Measurements from ENCODE around the gene ABHD17A.

The ABHD17A gene

DNA sequence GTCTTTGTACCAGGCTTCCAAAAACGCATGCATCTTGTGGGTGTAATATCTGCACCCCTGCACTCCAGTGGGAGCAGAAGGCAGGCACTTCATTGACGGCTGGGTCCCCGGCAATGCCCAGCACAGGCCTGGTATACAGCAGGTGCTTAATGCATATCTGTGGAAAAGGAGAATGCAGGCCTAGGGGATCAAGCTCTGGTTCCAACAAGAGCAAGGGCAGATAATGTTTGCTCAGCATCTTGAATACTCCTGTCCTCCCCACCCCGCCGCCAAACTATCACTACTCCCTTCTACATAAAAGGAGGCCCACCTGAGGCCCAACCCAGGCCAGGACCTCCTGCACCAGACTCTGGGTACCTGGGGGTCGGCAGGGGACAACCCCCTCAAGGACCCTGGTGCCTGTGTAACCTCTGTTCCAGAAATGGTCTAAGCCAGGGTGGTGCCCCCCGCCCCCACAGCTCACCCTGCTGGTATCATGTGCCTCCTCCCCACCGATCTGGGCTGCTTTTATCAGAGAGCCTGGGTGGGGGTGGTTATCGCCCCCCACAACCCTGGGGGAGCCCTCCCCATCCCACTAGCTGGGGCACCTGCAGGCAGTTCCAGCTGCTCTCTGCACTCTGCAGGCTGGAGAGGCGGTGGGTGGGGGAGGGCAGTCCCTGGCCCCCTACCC lies 26.7 kb downstream of the ABHD17A start:
- TF ChIP-seq, protein P1, sequence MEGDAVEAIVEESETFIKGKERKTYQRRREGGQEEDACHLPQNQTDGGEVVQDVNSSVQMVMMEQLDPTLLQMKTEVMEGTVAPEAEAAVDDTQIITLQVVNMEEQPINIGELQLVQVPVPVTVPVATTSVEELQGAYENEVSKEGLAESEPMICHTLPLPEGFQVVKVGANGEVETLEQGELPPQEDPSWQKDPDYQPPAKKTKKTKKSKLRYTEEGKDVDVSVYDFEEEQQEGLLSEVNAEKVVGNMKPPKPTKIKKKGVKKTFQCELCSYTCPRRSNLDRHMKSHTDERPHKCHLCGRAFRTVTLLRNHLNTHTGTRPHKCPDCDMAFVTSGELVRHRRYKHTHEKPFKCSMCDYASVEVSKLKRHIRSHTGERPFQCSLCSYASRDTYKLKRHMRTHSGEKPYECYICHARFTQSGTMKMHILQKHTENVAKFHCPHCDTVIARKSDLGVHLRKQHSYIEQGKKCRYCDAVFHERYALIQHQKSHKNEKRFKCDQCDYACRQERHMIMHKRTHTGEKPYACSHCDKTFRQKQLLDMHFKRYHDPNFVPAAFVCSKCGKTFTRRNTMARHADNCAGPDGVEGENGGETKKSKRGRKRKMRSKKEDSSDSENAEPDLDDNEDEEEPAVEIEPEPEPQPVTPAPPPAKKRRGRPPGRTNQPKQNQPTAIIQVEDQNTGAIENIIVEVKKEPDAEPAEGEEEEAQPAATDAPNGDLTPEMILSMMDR (IDR thresholded peaks at IDR 0.05), result no peak
- no peak overlapping the region for H3K4me3 ChIP-seq
- H3K27ac ChIP-seq, result peak overlapping the region in 1 of 2 donors; percentile 90
- DNase-seq (ENCODE audit: low spot score), result no peak

DNA sequence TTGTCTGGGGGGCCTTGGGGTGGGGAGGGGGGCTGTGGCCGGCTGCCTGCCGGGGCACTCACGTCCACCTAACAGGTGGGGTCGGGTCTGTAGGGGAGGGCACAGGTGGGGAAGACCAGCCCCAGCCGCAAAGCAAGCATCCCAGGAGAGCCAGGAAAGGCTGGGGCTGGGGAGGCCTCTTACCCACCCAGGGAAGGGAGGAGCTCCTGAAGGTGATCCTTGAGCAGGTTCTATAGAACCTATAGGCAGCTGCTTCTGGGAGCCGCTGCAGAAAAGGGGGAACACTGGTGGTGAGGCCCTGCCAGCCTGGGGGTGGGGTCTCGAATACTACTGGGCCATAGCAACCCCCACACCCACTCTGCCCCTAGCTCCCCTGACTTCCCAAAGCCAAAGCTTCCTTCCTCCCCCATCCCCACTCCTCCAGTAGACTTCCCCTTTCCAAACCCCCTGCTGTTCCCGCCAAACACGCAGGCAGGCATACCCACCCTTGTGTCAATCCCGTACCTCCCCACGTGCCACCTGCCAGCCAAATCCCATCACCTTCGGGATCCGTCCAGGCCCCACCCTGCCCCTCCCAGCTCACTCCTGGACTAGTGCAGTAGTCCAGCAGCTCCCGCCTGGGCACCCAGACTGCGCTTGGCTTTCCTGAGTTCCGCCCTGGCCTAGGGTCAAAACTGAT lies 27.5 kb downstream of the ABHD17A start:
- TF ChIP-seq, protein P1 (IDR thresholded peaks at IDR 0.05), result no peak
- peak overlapping the region; percentile 3 to 90 for H3K27ac ChIP-seq
- DNase-seq (ENCODE audit: low spot score), result no peak
- peak overlapping the region; percentile 66 for H3K4me3 ChIP-seq

DNA sequence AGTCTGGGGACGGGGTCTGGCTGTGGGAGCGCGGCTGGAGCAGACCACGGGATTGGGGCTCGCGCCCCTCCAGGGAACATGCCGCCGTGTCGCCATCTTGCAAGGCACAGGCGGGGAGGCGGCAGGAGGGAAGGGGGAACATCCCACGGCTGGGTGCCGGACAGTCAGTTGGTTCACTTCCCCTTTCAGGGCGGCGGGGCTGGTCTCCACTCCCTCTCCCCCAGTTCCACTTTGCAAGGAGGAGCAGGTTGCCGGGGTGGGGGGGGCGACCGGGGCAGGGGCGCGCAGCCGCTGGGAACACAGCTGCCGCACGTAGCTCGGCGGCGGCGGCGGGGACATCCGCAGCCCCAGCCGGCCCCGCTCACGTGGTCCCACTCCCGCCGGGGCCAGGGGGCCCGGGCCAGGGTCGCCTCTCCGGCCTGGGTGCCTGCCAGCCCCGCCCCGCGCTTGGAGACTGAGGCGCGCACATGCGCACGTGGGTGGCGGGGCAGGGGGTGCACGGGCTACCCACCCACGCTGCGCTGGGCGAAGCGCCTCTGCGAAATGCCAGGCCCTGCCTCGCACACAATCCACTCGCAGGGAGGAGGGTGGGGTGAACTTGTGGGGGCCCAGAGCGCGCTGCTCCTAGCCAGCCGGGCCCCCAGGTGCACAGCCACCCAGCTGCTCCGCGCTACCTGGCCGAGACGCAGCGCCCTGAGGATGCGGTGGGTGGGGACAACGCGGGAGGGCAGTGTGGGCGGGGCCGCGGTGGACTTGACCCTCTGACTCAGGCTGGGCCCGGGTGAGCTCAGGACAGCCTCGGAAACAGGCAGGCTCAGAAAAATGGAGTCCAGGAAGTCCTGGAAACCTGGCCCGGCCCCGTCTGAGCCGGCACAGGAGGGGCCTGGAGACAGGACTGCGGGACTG lies 28.3 kb downstream of the ABHD17A start:
- TF ChIP-seq, protein P1 (IDR thresholded peaks at IDR 0.05), result no peak
- Histone ChIP-seq H3K27ac (peak overlapping the region; percentile 3 to 90), H3K4me3 (peak overlapping the region; percentile 66)
- no peak for DNase-seq (ENCODE audit: low spot score)

- DNase-seq (ENCODE audit: low spot score), result no peak
- Histone ChIP-seq H3K27ac (peak overlapping the region; percentile 14 to 90), H3K4me3 (peak overlapping the region; percentile 66)
- TF ChIP-seq, protein P1 (IDR thresholded peaks at IDR 0.05), result no peak
These were observed 29.0 kb downstream of the ABHD17A start for GRCh38 chr19:1856345-1856697.

- DNase-seq (ENCODE audit: low spot score), result no peak
- TF ChIP-seq, protein P1 (IDR thresholded peaks at IDR 0.05), result no peak
- H3K4me3 ChIP-seq, result peak overlapping the region; percentile 66
- H3K27ac ChIP-seq, result peak overlapping the region; percentile 14 to 90
These were observed 29.5 kb downstream of the ABHD17A start for GRCh38 chr19:1855828-1856255.

DNA sequence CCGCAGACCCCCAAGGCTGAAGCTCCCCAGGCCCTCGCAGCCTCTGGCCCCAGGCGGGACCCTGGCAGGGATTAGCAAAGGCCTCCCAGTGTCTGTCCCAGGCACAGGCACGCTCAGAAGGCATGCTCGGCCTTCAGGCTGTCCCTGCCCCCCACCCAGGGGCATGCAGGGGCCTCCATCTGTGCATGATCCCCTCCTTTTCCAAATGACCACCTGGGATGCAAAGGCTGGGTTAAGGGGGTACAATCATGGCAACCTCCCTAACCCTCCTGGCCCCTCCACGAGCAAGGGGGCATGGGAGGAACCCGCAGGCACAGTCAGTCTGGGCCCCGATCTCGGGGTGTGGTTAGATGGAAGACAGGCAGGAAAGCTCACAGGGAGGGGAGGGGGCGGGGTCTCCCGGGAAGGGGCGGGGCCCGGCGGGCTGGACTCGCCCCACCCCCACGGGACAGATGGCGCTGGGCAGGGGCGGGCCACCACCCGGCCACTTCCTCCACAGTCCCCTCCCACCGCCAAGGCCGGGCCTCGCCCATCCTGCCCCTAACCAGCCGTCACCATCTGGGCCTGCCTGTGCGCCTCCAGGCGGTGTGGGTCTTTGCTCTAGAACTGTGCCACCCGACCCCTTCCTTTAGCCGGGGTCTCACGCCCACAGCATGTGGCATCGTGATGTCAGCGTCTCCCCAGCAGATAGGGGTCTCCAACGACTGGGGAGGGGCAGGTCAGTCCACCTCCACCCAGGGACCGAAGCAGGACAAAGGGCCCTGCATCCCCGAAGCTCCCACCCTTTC lies 30.1 kb downstream of the ABHD17A start:
- DNase-seq (ENCODE audit: low spot score), result peak; percentile 89
- TF ChIP-seq, protein P1 (IDR thresholded peaks at IDR 0.05), result no peak
- Histone ChIP-seq H3K27ac (peak overlapping the region in 1 of 2 donors; percentile 90), H3K4me3 (peak overlapping the region; percentile 66)
